GM20431 (cell line): ENCODE measurements around the gene HSD3B1.
"Not testable (repeated sequence)": the region's sequence is repeated elsewhere in the genome, so short reads cannot be mapped to it uniquely, and the experiment has no call there.

Source experiments
- in situ Hi-C: fragments of 300-500 bp; cut with MseI, MboI; formaldehyde crosslinking; loops from one replicate; pipeline ENCODE4 v1.15.0; 2020; ENCODE audit warnings: low sequenced_read_pairs; ENCODE audit not compliant: unreplicated experiment

The HSD3B1 gene

GRCh38 chr1:119489201-119489600 lies 17.8 kb upstream of the HSD3B1 start:
- in situ Hi-C loops = no loop called here

- in situ Hi-C loops = no loop called here
These were observed 16.1 kb upstream of the HSD3B1 start for GRCh38 chr1:119490925-119491324.

- in situ Hi-C loops = no loop called here
These were observed 14.2 kb upstream of the HSD3B1 start for GRCh38 chr1:119492763-119493162.

- in situ Hi-C loops = no loop called here
These were observed 2.2 kb upstream of the HSD3B1 start for GRCh38 chr1:119504831-119505230.

GRCh38 chr1:119510046-119510445 lies 3.0 kb downstream of the HSD3B1 start:
- in situ Hi-C loops = no loop called here

- in situ Hi-C loops = no loop called here
These were observed 8.2 kb downstream of the HSD3B1 start for GRCh38 chr1:119515221-119515620.

GRCh38 chr1:119516247-119516646 lies 9.2 kb downstream of the HSD3B1 start:
- in situ Hi-C loops = no loop called here

GRCh38 chr1:119516680-119517079 lies 9.7 kb downstream of the HSD3B1 start:
- in situ Hi-C loops = no loop called here

GRCh38 chr1:119517667-119518066 lies 10.7 kb downstream of the HSD3B1 start:
- in situ Hi-C loops = not testable (repeated sequence)

GRCh38 chr1:119531606-119532323 lies 24.8 kb downstream of the HSD3B1 start:
- in situ Hi-C loops = no loop called here

- in situ Hi-C loops = no loop called here
These were observed 25.4 kb downstream of the HSD3B1 start for GRCh38 chr1:119532324-119532910.

GRCh38 chr1:119535381-119535780 lies 28.4 kb downstream of the HSD3B1 start:
- in situ Hi-C loops = no loop called here

- in situ Hi-C loops = no loop called here
These were observed 31.0 kb downstream of the HSD3B1 start for GRCh38 chr1:119537966-119538365.

- in situ Hi-C loops = no loop called here
These were observed 32.6 kb downstream of the HSD3B1 start for GRCh38 chr1:119539636-119540035.

- in situ Hi-C loops = no loop called here
These were observed 34.4 kb downstream of the HSD3B1 start for GRCh38 chr1:119541389-119541788.

- in situ Hi-C loops = no loop called here
These were observed 35.5 kb downstream of the HSD3B1 start for GRCh38 chr1:119542492-119542946.

GRCh38 chr1:119544165-119544762 lies 37.3 kb downstream of the HSD3B1 start:
- in situ Hi-C loops = no loop called here

GRCh38 chr1:119546641-119547040 lies 39.6 kb downstream of the HSD3B1 start:
- in situ Hi-C loops = no loop called here

GRCh38 chr1:119547306-119547705 lies 40.3 kb downstream of the HSD3B1 start:
- in situ Hi-C loops = no loop called here

- in situ Hi-C loops = no loop called here
These were observed 40.8 kb downstream of the HSD3B1 start for GRCh38 chr1:119547805-119548204.

- in situ Hi-C loops = no loop called here
These were observed 42.7 kb downstream of the HSD3B1 start for GRCh38 chr1:119549719-119550132.
